Esophagus muscularis mucosa (tissue), 4 donors: Measurements from ENCODE around the gene IFIT3. TPM values are rescaled to one million over a fixed set of nuclear protein-coding genes. Genes with fewer than 3 reads are reported as not detected.

ENCODE experiments used
- DNase-seq: peaks from one replicate; pipeline ENCODE4 v3.0.0-alpha.2; 2017; ENCODE audit errors: extremely low spot score
- H3K27ac ChIP-seq, 4 donors: fragments of 200-600 bp; sonication (generic); replicated peaks in 1 of 4; 1 replicate in 3 of 4; 2 replicates in 1 of 4; pipeline ENCODE4 v1.5.1; 2016 to 2019; ENCODE audit warnings: mild to moderate bottlenecking in 1 of 4
- H3K27me3 ChIP-seq, 4 donors: fragments of 200-600 bp; sonication (generic); one replicate each; pipeline versions ENCODE4 v1.5.1 to v1.6.0; 2016 to 2019
- H3K36me3 ChIP-seq, 4 donors: fragments of 200-600 bp; sonication (generic); one replicate each; pipeline ENCODE4 v1.5.1; 2016 to 2019
- H3K4me1 ChIP-seq, 4 donors: fragments of 200-600 bp; sonication (generic); one replicate each; pipeline ENCODE4 v1.5.1; 2016 to 2019
- H3K4me3 ChIP-seq, 4 donors: fragments of 200-600 bp; sonication (generic); 1 replicate in 2 of 4; 2 replicates in 2 of 4; pipeline ENCODE4 v1.5.1; 2016 to 2019; ENCODE audit warnings: mild to moderate bottlenecking in 4 of 4, moderate library complexity in 1 of 4
- H3K9me3 ChIP-seq, 4 donors: fragments of 200-600 bp; sonication (generic); 1 replicate in 3 of 4; 2 replicates in 1 of 4; pipeline ENCODE4 v1.5.1; 2016 to 2019
- CTCF ChIP-seq, 3 experiments: fragments of 200-600 bp in 2 of 3; fragments of 450-650 bp in 1 of 3; sonication (generic) in 2 of 3; IDR thresholded peaks; one replicate each; pipeline ENCODE4 v1.5.1; 2017 to 2019; ENCODE audit warnings: antibody characterized with exemption in 3 of 3, mild to moderate bottlenecking in 2 of 3, moderate library complexity in 1 of 3
- EP300 ChIP-seq: sonication (generic); formaldehyde crosslinking; IDR thresholded peaks from one replicate; pipeline ENCODE4 v1.6.1; 2017; ENCODE audit warnings: antibody characterized with exemption
- POLR2A ChIP-seq: fragments of 450-650 bp; IDR thresholded peaks from one replicate; pipeline ENCODE4 v1.6.1; 2017; ENCODE audit warnings: antibody characterized with exemption, moderate library complexity, mild to moderate bottlenecking, low read depth
- POLR2AphosphoS5 ChIP-seq, 2 donors: sonication (generic); formaldehyde crosslinking; IDR thresholded peaks; one replicate each; pipeline ENCODE4 v1.6.1; 2017; ENCODE audit warnings: antibody characterized with exemption in 2 of 2
- WGBS: methylation state at CpG from one replicate; pipeline ENCODE4 v1.1.5; 2018; 5-methylcytosine and 5-hydroxymethylcytosine counted together
- intact Hi-C: fragments of 100-400 bp; cut with DNase I; formaldehyde crosslinking; loops from one replicate; pipeline ENCODE4 v1.15.1; 2023
- total RNA-seq, 4 donors: library from RNA; depleted of rRNA; stranded (reverse); fragments of >200 nt; gene quantifications; one replicate each; pipeline versions ENCODE4 v1.1.0 to v1.2.1, GENCODE V29; 2016

IFIT3 gene
- total RNA-seq, 4 donors from 2014 or later: 7.8 to 9.8 (median 8.8) TPM

GRCh38 chr10:89306434-89307268 is 21.1 kb upstream of the IFIT3 start:
- H3K27me3 ChIP-seq: no peaks in the 10 kb centered on the region
- no peak overlapping the region for H3K4me3 ChIP-seq
- WGBS: 97% methylated on average over 12 of the region's 13 CpGs
- intact Hi-C loops: no loop called here
- H3K9me3 ChIP-seq: no peaks in the 10 kb centered on the region
- no peak overlapping the region for H3K27ac ChIP-seq
- no peak for TF ChIP-seq POLR2A
- TF ChIP-seq POLR2AphosphoS5 (IDR thresholded peaks at IDR 0.05): no peak
- no peak for TF ChIP-seq EP300
- no peak for TF ChIP-seq CTCF (IDR thresholded peaks at IDR 0.05)
- no peak for DNase-seq
- H3K36me3 ChIP-seq: peaks cover 0 to 29% (median 9%) of the 10 kb centered on the region in 4 donors
- peaks cover 7 to 36% (median 23%) of the 10 kb centered on the region in 4 donors for H3K4me1 ChIP-seq

GRCh38 chr10:89307269-89307577 is 20.6 kb upstream of the IFIT3 start:
- no peaks in the 10 kb centered on the region for H3K9me3 ChIP-seq
- TF ChIP-seq POLR2AphosphoS5 (IDR thresholded peaks at IDR 0.05): no peak
- TF ChIP-seq POLR2A: no peak
- no peak for TF ChIP-seq EP300
- TF ChIP-seq CTCF (IDR thresholded peaks at IDR 0.05): no peak
- no peak overlapping the region for H3K4me3 ChIP-seq
- H3K27ac ChIP-seq: no peak overlapping the region
- no peak for DNase-seq
- peaks cover 0 to 29% (median 9%) of the 10 kb centered on the region in 4 donors for H3K36me3 ChIP-seq
- intact Hi-C loops: no loop called here
- H3K4me1 ChIP-seq: peaks cover 7 to 34% (median 22%) of the 10 kb centered on the region in 4 donors
- H3K27me3 ChIP-seq: no peaks in the 10 kb centered on the region

GRCh38 chr10:89308266-89308665 is 19.5 kb upstream of the IFIT3 start:
- Histone ChIP-seq H3K4me3 (no peak overlapping the region), H3K9me3 (no peaks in the 10 kb centered on the region), H3K27ac (no peak overlapping the region), H3K4me1 (peaks cover 3 to 23% (median 12%) of the 10 kb centered on the region in 4 donors), H3K27me3 (no peaks in the 10 kb centered on the region), H3K36me3 (peaks cover 0 to 29% (median 9%) of the 10 kb centered on the region in 4 donors)
- TF ChIP-seq POLR2A (no peak), CTCF (IDR thresholded peaks at IDR 0.05) (no peak), EP300 (no peak), POLR2AphosphoS5 (IDR thresholded peaks at IDR 0.05) (no peak)
- no peak for DNase-seq
- WGBS: 96% methylated on average over 6 of the region's 6 CpGs
- intact Hi-C loops: no loop called here

- Histone ChIP-seq H3K27ac (no peak overlapping the region), H3K27me3 (no peaks in the 10 kb centered on the region), H3K4me1 (peaks cover 0 to 19% (median 7%) of the 10 kb centered on the region in 4 donors), H3K4me3 (no peak overlapping the region), H3K9me3 (no peaks in the 10 kb centered on the region), H3K36me3 (peaks cover 0 to 29% (median 9%) of the 10 kb centered on the region in 4 donors)
- intact Hi-C loops: no loop called here
- DNase-seq: no peak
- WGBS: 94% methylated on average over 4 of the region's 4 CpGs
- TF ChIP-seq EP300: no peak
- no peak for TF ChIP-seq CTCF (IDR thresholded peaks at IDR 0.05)
- no peak for TF ChIP-seq POLR2AphosphoS5 (IDR thresholded peaks at IDR 0.05)
- no peak for TF ChIP-seq POLR2A
Measured at GRCh38 chr10:89308736-89309135, 19.1 kb upstream of the IFIT3 start.
